ENCODE results near the gene HSPA4L. TPM values are rescaled to one million over a fixed set of nuclear protein-coding genes. Genes with fewer than 3 reads are reported as not detected.
A peak's percentile ranks its signal among the peaks of the same experiment; 100 is the strongest.

Gene HSPA4L
- total and polyA plus RNA-seq, 2 donors from 2014 or later = 8.8 to 13.5 TPM

- Histone ChIP-seq H3K9ac (ENCODE audit: low read length in 3 of 3) (no peak overlapping the region), H3K9me3 (ENCODE audit: control insufficient read depth in 2 of 3, insufficient read depth in 1 of 3, low read length in 3 of 3) (no peaks in the 10 kb centered on the region), H3K36me3 (ENCODE audit: control insufficient read depth in 2 of 3, insufficient read depth in 3 of 3, low read length in 3 of 3) (no peaks in the 10 kb centered on the region), H3K27me3 (ENCODE audit: control insufficient read depth, insufficient read depth, low read length) (no peaks in the 10 kb centered on the region), H3K27ac (ENCODE audit: low read depth in 2 of 2, low read length in 2 of 2) (no peak overlapping the region), H3K4me1 (ENCODE audit: control insufficient read depth in 2 of 3, insufficient read depth in 2 of 3, low read depth in 1 of 3, low read length in 3 of 3) (no peaks in the 10 kb centered on the region), H3K4me3 (ENCODE audit: low read length in 3 of 3) (no peak overlapping the region)
- peak in 1 of 5 donors; percentile 11 for DNase-seq
- FAIRE-seq = no peak
- no peak for TF ChIP-seq CTCF (IDR thresholded peaks at IDR 0.05; ENCODE audit: borderline replicate concordance, extremely low read depth, insufficient read depth)
- intact Hi-C loops (cut with DNase I) = no loop called here
Observed at GRCh38 chr4:127856196-127856812, 74.2 kb downstream of the HSPA4L start.

GRCh38 chr4:127856813-127857447 is 74.8 kb downstream of the HSPA4L start:
- Histone ChIP-seq H3K9ac (ENCODE audit: low read length in 3 of 3) (no peak overlapping the region), H3K4me3 (ENCODE audit: low read length in 3 of 3) (no peak overlapping the region), H3K27ac (ENCODE audit: low read depth in 2 of 2, low read length in 2 of 2) (no peak overlapping the region), H3K9me3 (ENCODE audit: control insufficient read depth in 2 of 3, insufficient read depth in 1 of 3, low read length in 3 of 3) (no peaks in the 10 kb centered on the region), H3K4me1 (ENCODE audit: control insufficient read depth in 2 of 3, insufficient read depth in 2 of 3, low read depth in 1 of 3, low read length in 3 of 3) (no peaks in the 10 kb centered on the region), H3K27me3 (ENCODE audit: control insufficient read depth, insufficient read depth, low read length) (no peaks in the 10 kb centered on the region), H3K36me3 (ENCODE audit: control insufficient read depth in 2 of 3, insufficient read depth in 3 of 3, low read length in 3 of 3) (no peaks in the 10 kb centered on the region)
- no peak for DNase-seq
- intact Hi-C loops (cut with DNase I) = no loop called here
- TF ChIP-seq CTCF (IDR thresholded peaks at IDR 0.05; ENCODE audit: borderline replicate concordance, extremely low read depth, insufficient read depth) = no peak
- FAIRE-seq = no peak

GRCh38 chr4:127857641-127858040 is 75.5 kb downstream of the HSPA4L start:
- TF ChIP-seq CTCF (IDR thresholded peaks at IDR 0.05; ENCODE audit: borderline replicate concordance, extremely low read depth, insufficient read depth) = no peak
- Histone ChIP-seq H3K27ac (ENCODE audit: low read depth in 2 of 2, low read length in 2 of 2) (no peak overlapping the region), H3K36me3 (ENCODE audit: control insufficient read depth in 2 of 3, insufficient read depth in 3 of 3, low read length in 3 of 3) (no peaks in the 10 kb centered on the region), H3K27me3 (ENCODE audit: control insufficient read depth, insufficient read depth, low read length) (no peaks in the 10 kb centered on the region), H3K4me1 (ENCODE audit: control insufficient read depth in 2 of 3, insufficient read depth in 2 of 3, low read depth in 1 of 3, low read length in 3 of 3) (no peaks in the 10 kb centered on the region), H3K4me3 (ENCODE audit: low read length in 3 of 3) (no peak overlapping the region), H3K9me3 (ENCODE audit: control insufficient read depth in 2 of 3, insufficient read depth in 1 of 3, low read length in 3 of 3) (no peaks in the 10 kb centered on the region), H3K9ac (ENCODE audit: low read length in 3 of 3) (no peak overlapping the region)
- DNase-seq = no peak
- intact Hi-C loops (cut with DNase I) = no loop called here
- no peak for FAIRE-seq
